Lower lobe of right lung (tissue), 2 donors: Measurements from ENCODE around the gene AKAIN1. TPM values are rescaled to one million over a fixed set of nuclear protein-coding genes. Genes with fewer than 3 reads are reported as not detected.

ENCODE experiments used
- ATAC-seq, 2 donors: fragments of 200-7000 bp; cut with Tn5 transposase; one replicate each; pipeline ENCODE4 v1.9.1; 2020 to 2022; ENCODE audit warnings: mild to moderate bottlenecking in 2 of 2, moderate library complexity in 2 of 2
- DNase-seq: peaks from one replicate; pipeline ENCODE4 v3.0.0-alpha.2; 2020
- H3K27ac ChIP-seq: fragments of 200-600 bp; one replicate; pipeline ENCODE4 v1.8.0; 2022
- H3K27me3 ChIP-seq: fragments of 200-600 bp; one replicate; pipeline ENCODE4 v1.8.0; 2022; ENCODE audit warnings: low read depth
- H3K36me3 ChIP-seq: fragments of 200-600 bp; one replicate; pipeline ENCODE4 v1.8.0; 2022; ENCODE audit warnings: mild to moderate bottlenecking
- H3K4me1 ChIP-seq: fragments of 200-600 bp; one replicate; pipeline ENCODE4 v1.8.0; 2022
- H3K4me3 ChIP-seq: fragments of 200-600 bp; one replicate; pipeline ENCODE4 v1.8.0; 2022; ENCODE audit warnings: mild to moderate bottlenecking
- H3K9me3 ChIP-seq: fragments of 200-600 bp; one replicate; pipeline ENCODE4 v1.8.0; 2022
- CTCF ChIP-seq: fragments of 200-600 bp; IDR thresholded peaks from one replicate; pipeline ENCODE4 v1.8.0; 2022; ENCODE audit warnings: antibody characterized with exemption, mild to moderate bottlenecking
- intact Hi-C: fragments of 100-400 bp; cut with DNase I; formaldehyde crosslinking; loops from one replicate; pipeline ENCODE4 v1.11.0; 2022
- total RNA-seq: library from RNA; stranded (reverse); fragmentation: NEBNext Ultra II Directional; extraction: Animal tissue kit (Norgen Biotek cat#: 25700); gene quantifications from one replicate; pipeline ENCODE4 v1.2.1, GENCODE V29; 2021
- donor health status: DM: no; HTN: yes; CAD: no; lungs with severe emphysema.

AKAIN1 gene
- total RNA-seq, 1 donor from 2014 or later: not detected

GRCh38 chr18:5237083-5237722 is 40.1 kb upstream of the AKAIN1 start:
- peaks cover 33% of the 10 kb centered on the region for H3K4me1 ChIP-seq
- DNase-seq (no peak), ATAC-seq (peak; percentile 65 to 75)
- H3K36me3 ChIP-seq: peaks cover 13% of the 10 kb centered on the region
- H3K4me3 ChIP-seq: peak overlapping the region; percentile 88
- intact Hi-C loops: no loop called here
- H3K27ac ChIP-seq: peak overlapping the region; percentile 100
- H3K9me3 ChIP-seq: no peaks in the 10 kb centered on the region
- H3K27me3 ChIP-seq: no peaks in the 10 kb centered on the region
- no peak for TF ChIP-seq CTCF

DNA sequence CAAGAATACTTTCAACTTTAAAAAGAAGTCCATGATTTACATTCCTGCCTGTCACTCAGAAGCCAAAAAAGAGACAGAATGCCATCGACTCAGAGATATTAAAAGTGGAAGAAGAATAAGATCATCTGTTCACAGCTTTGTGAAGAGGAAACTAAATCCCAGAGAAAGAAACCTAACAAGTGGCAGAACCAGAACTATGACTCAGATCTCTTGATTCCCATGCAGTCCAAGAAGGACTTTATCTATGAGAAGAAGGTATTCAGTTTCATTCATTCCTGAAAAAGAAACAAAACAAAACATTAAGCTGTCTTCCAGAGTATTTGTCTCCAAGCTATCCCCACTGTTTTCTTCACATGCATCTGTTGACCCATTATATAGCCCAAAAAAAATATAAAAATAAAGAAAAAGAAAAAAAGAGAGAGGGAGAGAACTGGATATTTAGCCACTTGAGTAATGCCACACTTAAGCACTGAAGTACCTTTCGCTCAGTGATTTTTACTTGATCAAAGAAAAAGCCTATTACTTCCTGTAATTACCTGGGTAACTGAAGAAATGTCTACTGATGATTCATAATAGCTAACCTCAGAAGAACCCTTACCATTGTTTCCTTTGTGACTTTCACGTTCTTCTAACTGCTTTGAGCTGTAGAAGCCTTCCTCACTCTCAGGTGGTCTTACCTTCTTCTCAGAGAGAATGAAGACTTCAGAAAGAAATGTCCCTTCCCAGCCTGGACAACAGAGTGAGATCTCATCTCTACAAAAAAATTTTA is 17.7 kb upstream of the AKAIN1 start:
- ATAC-seq (peak in 1 of 2 donors; percentile 27), DNase-seq (no peak)
- TF ChIP-seq CTCF: no peak
- Histone ChIP-seq H3K4me3 (no peak overlapping the region), H3K9me3 (no peaks in the 10 kb centered on the region), H3K27ac (no peak overlapping the region), H3K36me3 (no peaks in the 10 kb centered on the region), H3K4me1 (no peaks in the 10 kb centered on the region), H3K27me3 (no peaks in the 10 kb centered on the region)
- intact Hi-C loops: no loop called here

GRCh38 chr18:5207471-5208150 is 10.6 kb upstream of the AKAIN1 start:
- Histone ChIP-seq H3K9me3 (no peaks in the 10 kb centered on the region), H3K4me1 (no peaks in the 10 kb centered on the region), H3K27ac (no peak overlapping the region), H3K27me3 (no peaks in the 10 kb centered on the region), H3K36me3 (no peaks in the 10 kb centered on the region), H3K4me3 (no peak overlapping the region)
- ATAC-seq (no peak), DNase-seq (no peak)
- no peak for TF ChIP-seq CTCF
- intact Hi-C loops: no loop called here

GRCh38 chr18:5198311-5198710 is 1.3 kb upstream of the AKAIN1 start:
- Histone ChIP-seq H3K27me3 (peaks cover 62% of the 10 kb centered on the region), H3K36me3 (no peaks in the 10 kb centered on the region), H3K9me3 (no peaks in the 10 kb centered on the region), H3K27ac (no peak overlapping the region), H3K4me3 (no peak overlapping the region), H3K4me1 (no peaks in the 10 kb centered on the region)
- intact Hi-C loops: no loop called here
- DNase-seq (no peak), ATAC-seq (no peak)
- no peak for TF ChIP-seq CTCF

DNA sequence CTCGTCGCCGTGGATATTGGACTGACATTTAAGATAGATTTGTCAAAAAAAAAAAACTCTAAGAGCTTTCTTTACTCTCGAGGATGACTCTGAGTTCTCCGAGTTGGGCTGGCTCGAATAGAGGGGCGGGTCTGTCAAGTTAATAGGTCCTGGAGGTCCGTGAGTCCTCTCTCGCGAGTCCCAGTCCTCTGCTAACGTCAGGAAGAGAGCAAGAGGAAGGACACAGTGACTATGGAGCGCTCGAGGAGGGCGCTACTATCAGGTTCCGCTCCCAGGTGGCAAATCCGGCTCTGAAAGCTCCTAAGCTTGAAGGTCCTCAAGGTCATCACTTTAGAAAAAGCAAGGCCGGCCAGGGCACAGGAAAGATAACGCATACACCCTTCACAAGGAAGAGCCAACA is 404 bp upstream of the AKAIN1 start:
- no peaks in the 10 kb centered on the region for H3K36me3 ChIP-seq
- TF ChIP-seq CTCF: no peak
- intact Hi-C loops: no loop called here
- ATAC-seq: no peak
- no peak overlapping the region for H3K4me3 ChIP-seq
- H3K4me1 ChIP-seq: no peaks in the 10 kb centered on the region
- no peak overlapping the region for H3K27ac ChIP-seq
- H3K27me3 ChIP-seq: peaks cover 62% of the 10 kb centered on the region
- H3K9me3 ChIP-seq: no peaks in the 10 kb centered on the region
- no peak for DNase-seq
